WTC11 (cell line): Measurements from ENCODE around the gene KISS1R. TPM values are rescaled to one million over a fixed set of nuclear protein-coding genes. Genes with fewer than 3 reads are reported as not detected.
A peak's percentile ranks its signal among the peaks of the same experiment; 100 is the strongest.

Experiments
- ATAC-seq: fragments of 200-7000 bp; cut with Tn5 transposase; 2 replicates; pipeline ENCODE4 v1.10.0; 2021; ENCODE audit warnings: mild to moderate bottlenecking, moderate library complexity
- CTCF ChIA-PET: fragments of 300-600 bp; sonication (Branson Sonifier 250); formaldehyde crosslinking; loops from one replicate; lab custom pipeline; 2021; ENCODE audit warnings: antibody characterized with exemption; lab: Charles Lee
- POLR2A ChIA-PET: fragments of 350-600 bp; sonication (Branson Sonifier 250); formaldehyde crosslinking; loops from one replicate; lab custom pipeline; 2021; ENCODE audit warnings: antibody characterized with exemption; lab: Charles Lee
- DNase-seq: peaks from one replicate; pipeline ENCODE4 v3.0.0; 2021; ENCODE audit warnings: low spot score
- H3K27ac Mint-ChIP-seq: 2 replicates; pipeline ENCODE4 v1.8.0; 2021; ENCODE audit warnings: mixed read lengths
- H3K27me3 Mint-ChIP-seq: 2 replicates; pipeline ENCODE4 v1.8.0; 2021; ENCODE audit warnings: low read depth, mild to moderate bottlenecking, moderate library complexity, mixed read lengths
- H3K36me3 Mint-ChIP-seq: 2 replicates; pipeline ENCODE4 v1.8.0; 2021; ENCODE audit warnings: mixed read lengths
- H3K4me1 Mint-ChIP-seq: 2 replicates; pipeline ENCODE4 v1.8.0; 2022; ENCODE audit warnings: mixed read lengths
- H3K4me3 Mint-ChIP-seq: 2 replicates; pipeline ENCODE4 v1.8.0; 2021; ENCODE audit warnings: mild to moderate bottlenecking, moderate library complexity, mixed read lengths
- H3K9me3 Mint-ChIP-seq: 2 replicates; pipeline ENCODE4 v1.8.0; 2021; ENCODE audit warnings: mixed read lengths
- CDX4 ChIP-seq: fragments of 250-450 bp; sonication (Bioruptor Pico); IDR thresholded peaks from 2 replicates; pipeline ENCODE4 v1.9.0; 2021; ENCODE audit warnings: moderate library complexity, mild to moderate bottlenecking, inconsistent platforms, borderline replicate concordance
- CREB1 ChIP-seq: sonication (generic); formaldehyde crosslinking; IDR thresholded peaks from 2 replicates; pipeline ENCODE4 v1.8.0; 2023; ENCODE audit warnings: mild to moderate bottlenecking, missing genetic modification reagents
- ESRRA ChIP-seq: sonication (generic); formaldehyde crosslinking; IDR thresholded peaks from 2 replicates; pipeline ENCODE4 v1.8.1; 2022; ENCODE audit warnings: mild to moderate bottlenecking, missing genetic modification reagents, borderline replicate concordance
- ETV6 ChIP-seq: sonication (generic); formaldehyde crosslinking; IDR thresholded peaks from 2 replicates; pipeline ENCODE4 v1.8.1; 2022; ENCODE audit warnings: mild to moderate bottlenecking, missing genetic modification reagents
- FOXJ3 ChIP-seq: sonication (generic); formaldehyde crosslinking; IDR thresholded peaks from 2 replicates; pipeline ENCODE4 v1.9.0; 2021; ENCODE audit warnings: missing genetic modification reagents, mild to moderate bottlenecking, borderline replicate concordance
- FOXP1 ChIP-seq: sonication (generic); formaldehyde crosslinking; IDR thresholded peaks from 2 replicates; pipeline ENCODE4 v1.8.0; 2022; ENCODE audit warnings: missing genetic modification reagents, mild to moderate bottlenecking, moderate library complexity, borderline replicate concordance
- MLX ChIP-seq: sonication (generic); formaldehyde crosslinking; IDR thresholded peaks from 2 replicates; pipeline ENCODE4 v1.8.1; 2023; ENCODE audit warnings: mild to moderate bottlenecking, missing genetic modification reagents, moderate library complexity
- NR3C1 ChIP-seq: sonication (generic); formaldehyde crosslinking; conservative IDR thresholded peaks from 2 replicates; pipeline ENCODE4 v1.8.1; 2023; ENCODE audit warnings: low read depth, mild to moderate bottlenecking, missing genetic modification reagents
- OVOL2 ChIP-seq: fragments of 250-450 bp; sonication (Bioruptor Pico); IDR thresholded peaks from 2 replicates; pipeline ENCODE4 v1.9.0; 2021; ENCODE audit warnings: mild to moderate bottlenecking, borderline replicate concordance
- PRDM15 ChIP-seq: sonication (generic); formaldehyde crosslinking; IDR thresholded peaks from 2 replicates; pipeline ENCODE4 v1.8.0; 2022; ENCODE audit warnings: missing genetic modification reagents
- RELA ChIP-seq: sonication (generic); formaldehyde crosslinking; IDR thresholded peaks from 2 replicates; pipeline ENCODE4 v1.8.1; 2022; ENCODE audit warnings: missing genetic modification reagents, mild to moderate bottlenecking, borderline replicate concordance
- RORB ChIP-seq: fragments of 250-450 bp; sonication (Bioruptor Pico); IDR thresholded peaks from 2 replicates; pipeline ENCODE4 v1.9.0; 2021; ENCODE audit warnings: mild to moderate bottlenecking
- USF2 ChIP-seq: sonication (generic); formaldehyde crosslinking; IDR thresholded peaks from 2 replicates; pipeline ENCODE4 v1.8.1; 2023; ENCODE audit warnings: mild to moderate bottlenecking, missing genetic modification reagents, moderate library complexity
- ZBTB21 ChIP-seq: sonication (generic); formaldehyde crosslinking; IDR thresholded peaks from 2 replicates; pipeline ENCODE4 v1.8.1; 2023; ENCODE audit warnings: mild to moderate bottlenecking, missing genetic modification reagents, borderline replicate concordance
- ZNF396 ChIP-seq: fragments of 250-450 bp; sonication (Bioruptor Pico); IDR thresholded peaks from 2 replicates; pipeline ENCODE4 v1.8.0; 2021; ENCODE audit warnings: mild to moderate bottlenecking, moderate library complexity, borderline replicate concordance
- total RNA-seq: library from RNA; stranded (reverse); gene quantifications from 3 replicates; pipeline ENCODE4 v1.2.3, GENCODE V29; 2021
- TF ChIP-seq, protein P1 (sequence below): fragments of 200-600 bp; IDR thresholded peaks from 2 replicates; pipeline ENCODE4 v1.8.0; 2022; ENCODE audit warnings: antibody characterized with exemption
- TF ChIP-seq, protein P2 (sequence below): sonication (generic); formaldehyde crosslinking; IDR thresholded peaks from 2 replicates; pipeline ENCODE4 v1.8.0; 2022; ENCODE audit warnings: mild to moderate bottlenecking, missing genetic modification reagents
- TF ChIP-seq, protein P3 (sequence below): fragments of 250-450 bp; sonication (Bioruptor Pico); IDR thresholded peaks from 2 replicates; pipeline ENCODE4 v1.8.0; 2021; ENCODE audit warnings: mild to moderate bottlenecking
- TF ChIP-seq, protein P4 (sequence below): sonication (generic); formaldehyde crosslinking; IDR thresholded peaks from 2 replicates; pipeline ENCODE4 v1.8.1; 2022; ENCODE audit warnings: low read depth, missing genetic modification reagents, borderline replicate concordance

KISS1R gene
- total RNA-seq, 1 experiment from 2014 or later, result 2.9 TPM

- ChIA-PET POLR2A (no interaction called here), CTCF (no interaction called here)
- Mint-ChIP-seq H3K9me3 (no peaks in the 10 kb centered on the region), H3K4me3 (no peak overlapping the region), H3K36me3 (peaks cover 18% of the 10 kb centered on the region), H3K27me3 (no peaks in the 10 kb centered on the region), H3K27ac (no peak overlapping the region), H3K4me1 (no peaks in the 10 kb centered on the region)
- DNase-seq, result no peak
- TF ChIP-seq FOXP1, result no peak
- TF ChIP-seq CREB1 (CRISPR knock-in tag), result no peak
- peak; percentile 59; the same call in 1 of the 2 replicates for TF ChIP-seq USF2 (CRISPR knock-in tag)
- TF ChIP-seq, protein P1, sequence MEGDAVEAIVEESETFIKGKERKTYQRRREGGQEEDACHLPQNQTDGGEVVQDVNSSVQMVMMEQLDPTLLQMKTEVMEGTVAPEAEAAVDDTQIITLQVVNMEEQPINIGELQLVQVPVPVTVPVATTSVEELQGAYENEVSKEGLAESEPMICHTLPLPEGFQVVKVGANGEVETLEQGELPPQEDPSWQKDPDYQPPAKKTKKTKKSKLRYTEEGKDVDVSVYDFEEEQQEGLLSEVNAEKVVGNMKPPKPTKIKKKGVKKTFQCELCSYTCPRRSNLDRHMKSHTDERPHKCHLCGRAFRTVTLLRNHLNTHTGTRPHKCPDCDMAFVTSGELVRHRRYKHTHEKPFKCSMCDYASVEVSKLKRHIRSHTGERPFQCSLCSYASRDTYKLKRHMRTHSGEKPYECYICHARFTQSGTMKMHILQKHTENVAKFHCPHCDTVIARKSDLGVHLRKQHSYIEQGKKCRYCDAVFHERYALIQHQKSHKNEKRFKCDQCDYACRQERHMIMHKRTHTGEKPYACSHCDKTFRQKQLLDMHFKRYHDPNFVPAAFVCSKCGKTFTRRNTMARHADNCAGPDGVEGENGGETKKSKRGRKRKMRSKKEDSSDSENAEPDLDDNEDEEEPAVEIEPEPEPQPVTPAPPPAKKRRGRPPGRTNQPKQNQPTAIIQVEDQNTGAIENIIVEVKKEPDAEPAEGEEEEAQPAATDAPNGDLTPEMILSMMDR, result no peak
- TF ChIP-seq, protein P2, sequence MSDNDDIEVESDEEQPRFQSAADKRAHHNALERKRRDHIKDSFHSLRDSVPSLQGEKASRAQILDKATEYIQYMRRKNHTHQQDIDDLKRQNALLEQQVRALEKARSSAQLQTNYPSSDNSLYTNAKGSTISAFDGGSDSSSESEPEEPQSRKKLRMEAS (CRISPR knock-in tag), result no peak
- no peak for TF ChIP-seq ZBTB21 (CRISPR knock-in tag)
- no peak for ATAC-seq
Measured at GRCh38 chr19:881385-882071, 35.6 kb upstream of the KISS1R start.

- no peak overlapping the region for H3K27ac Mint-ChIP-seq
- H3K27me3 Mint-ChIP-seq, result no peaks in the 10 kb centered on the region
- POLR2A ChIA-PET, result no interaction called here
- TF ChIP-seq NR3C1, result no peak
- no peak for TF ChIP-seq OVOL2 (CRISPR knock-in tag)
- no peak for TF ChIP-seq CDX4 (CRISPR knock-in tag)
- TF ChIP-seq, protein P3, sequence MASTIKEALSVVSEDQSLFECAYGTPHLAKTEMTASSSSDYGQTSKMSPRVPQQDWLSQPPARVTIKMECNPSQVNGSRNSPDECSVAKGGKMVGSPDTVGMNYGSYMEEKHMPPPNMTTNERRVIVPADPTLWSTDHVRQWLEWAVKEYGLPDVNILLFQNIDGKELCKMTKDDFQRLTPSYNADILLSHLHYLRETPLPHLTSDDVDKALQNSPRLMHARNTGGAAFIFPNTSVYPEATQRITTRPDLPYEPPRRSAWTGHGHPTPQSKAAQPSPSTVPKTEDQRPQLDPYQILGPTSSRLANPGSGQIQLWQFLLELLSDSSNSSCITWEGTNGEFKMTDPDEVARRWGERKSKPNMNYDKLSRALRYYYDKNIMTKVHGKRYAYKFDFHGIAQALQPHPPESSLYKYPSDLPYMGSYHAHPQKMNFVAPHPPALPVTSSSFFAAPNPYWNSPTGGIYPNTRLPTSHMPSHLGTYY (CRISPR knock-in tag), result no peak
- TF ChIP-seq ESRRA, result no peak
- no peak for TF ChIP-seq CREB1 (CRISPR knock-in tag)
- no peak for TF ChIP-seq FOXJ3 (CRISPR knock-in tag)
- TF ChIP-seq RELA, result no peak
- no peak for TF ChIP-seq ETV6 (CRISPR knock-in tag)
- TF ChIP-seq ZNF396 (CRISPR knock-in tag), result no peak
- TF ChIP-seq PRDM15 (CRISPR knock-in tag), result no peak
- no peak for TF ChIP-seq RORB
- no peak for TF ChIP-seq MLX (CRISPR knock-in tag)
- TF ChIP-seq, protein P4, sequence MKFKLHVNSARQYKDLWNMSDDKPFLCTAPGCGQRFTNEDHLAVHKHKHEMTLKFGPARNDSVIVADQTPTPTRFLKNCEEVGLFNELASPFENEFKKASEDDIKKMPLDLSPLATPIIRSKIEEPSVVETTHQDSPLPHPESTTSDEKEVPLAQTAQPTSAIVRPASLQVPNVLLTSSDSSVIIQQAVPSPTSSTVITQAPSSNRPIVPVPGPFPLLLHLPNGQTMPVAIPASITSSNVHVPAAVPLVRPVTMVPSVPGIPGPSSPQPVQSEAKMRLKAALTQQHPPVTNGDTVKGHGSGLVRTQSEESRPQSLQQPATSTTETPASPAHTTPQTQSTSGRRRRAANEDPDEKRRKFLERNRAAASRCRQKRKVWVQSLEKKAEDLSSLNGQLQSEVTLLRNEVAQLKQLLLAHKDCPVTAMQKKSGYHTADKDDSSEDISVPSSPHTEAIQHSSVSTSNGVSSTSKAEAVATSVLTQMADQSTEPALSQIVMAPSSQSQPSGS (CRISPR knock-in tag), result no peak
- no peaks in the 10 kb centered on the region for H3K4me1 Mint-ChIP-seq
- CTCF ChIA-PET, result no interaction called here
- ATAC-seq (no peak), DNase-seq (no peak)
- H3K9me3 Mint-ChIP-seq, result no peaks in the 10 kb centered on the region
- H3K36me3 Mint-ChIP-seq, result peaks cover 18% of the 10 kb centered on the region
- H3K4me3 Mint-ChIP-seq, result no peak overlapping the region
Measured at GRCh38 chr19:882871-883497, 34.1 kb upstream of the KISS1R start.
